Left kidney (tissue), 2 donors: ENCODE measurements around the gene LILRB3. TPM values are rescaled to one million over a fixed set of nuclear protein-coding genes. Genes with fewer than 3 reads are reported as not detected.
"Not testable (repeated sequence)": the region's sequence is repeated elsewhere in the genome, so short reads cannot be mapped to it uniquely, and the experiment has no call there.

Experiments used
- DNase-seq: peaks from one replicate; pipeline ENCODE4 v3.0.0-alpha.2; 2013
- polyA plus RNA-seq: library from polyadenylated mRNA; unstranded; fragments of 120-200 nt; gene quantifications from one replicate; pipeline ENCODE4 v1.2.1, GENCODE V29; 2013; ENCODE audit not compliant: insufficient read length

The LILRB3 gene
- polyA plus RNA-seq, 1 donor: 0.76 TPM

DNA sequence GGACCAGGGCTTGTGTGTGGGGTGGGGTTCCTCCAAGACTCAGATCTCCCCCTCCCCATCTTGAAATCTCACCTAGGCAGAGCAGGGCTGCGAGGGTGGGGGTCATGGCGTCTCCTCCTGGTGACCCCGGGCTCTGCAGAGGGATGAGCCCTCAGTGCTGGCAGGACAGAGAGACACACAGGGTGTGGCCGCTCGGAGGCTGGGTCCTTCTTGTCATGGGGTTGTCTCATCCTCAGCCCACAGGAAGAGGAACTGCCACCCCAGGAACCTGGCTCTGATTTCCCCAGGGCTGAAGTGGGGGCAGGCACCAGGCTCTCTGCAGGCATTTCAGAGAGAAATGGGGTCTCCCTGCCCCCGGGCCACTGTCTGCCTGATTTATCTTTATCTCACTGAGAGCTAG, 19.8 kb upstream of the LILRB3 start, which contains the start of gene LILRA6:
Gene LILRA6 (minus strand): TSS at position 145 of the 400 bp plus-strand sequence.
- DNase-seq: not testable (repeated sequence)

GRCh38 chr19:54242234-54242633, 19.4 kb upstream of the LILRB3 start:
- not testable (repeated sequence) for DNase-seq

GRCh38 chr19:54240372-54241336, 17.8 kb upstream of the LILRB3 start:
- not testable (repeated sequence) for DNase-seq

DNA sequence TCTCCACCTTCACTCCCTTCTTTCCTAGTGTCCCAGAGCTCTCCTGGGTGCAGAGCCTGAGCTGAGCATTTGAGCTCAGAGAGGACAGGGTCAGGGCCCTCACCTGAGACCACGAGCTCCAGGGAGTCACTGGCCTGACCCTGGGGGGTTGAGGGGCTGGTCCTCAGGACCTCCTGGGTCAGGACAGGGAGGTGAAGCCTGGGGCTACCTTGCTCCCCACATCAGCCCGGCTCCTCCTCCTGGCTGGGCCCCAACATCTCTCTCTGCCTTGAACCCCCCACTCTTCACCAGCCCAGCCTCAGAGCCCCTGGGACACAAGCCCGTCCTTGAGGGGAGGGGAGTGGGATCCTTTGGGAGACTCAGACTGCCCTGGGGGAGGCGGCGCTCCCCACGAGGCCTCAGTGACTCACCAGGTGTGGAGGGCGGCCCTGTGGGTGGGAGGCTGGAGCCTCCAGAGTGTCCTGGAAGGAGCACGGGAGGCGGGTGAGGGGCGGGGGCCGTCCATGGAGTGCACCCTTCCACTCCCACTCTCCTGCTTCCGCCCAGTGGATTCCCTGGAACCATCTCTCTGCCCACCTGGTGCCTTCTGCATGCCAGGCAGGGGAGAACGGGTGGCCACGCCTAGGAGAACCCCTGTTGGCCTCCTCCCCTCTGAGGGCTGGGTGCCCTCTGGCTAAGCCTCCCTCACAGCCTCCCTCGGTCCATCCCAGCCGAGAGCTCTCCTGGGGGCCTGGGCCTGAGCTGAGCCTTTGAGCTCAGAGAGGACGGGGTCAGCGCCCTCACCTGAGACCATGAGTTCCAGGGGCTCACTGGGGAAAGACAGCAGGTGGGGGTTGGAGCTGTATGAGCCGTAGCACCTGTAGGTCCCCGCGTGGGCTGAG, 16.9 kb upstream of the LILRB3 start:
- DNase-seq: not testable (repeated sequence)

GRCh38 chr19:54233941-54234340, 11.1 kb upstream of the LILRB3 start:
- DNase-seq: no peak

DNA sequence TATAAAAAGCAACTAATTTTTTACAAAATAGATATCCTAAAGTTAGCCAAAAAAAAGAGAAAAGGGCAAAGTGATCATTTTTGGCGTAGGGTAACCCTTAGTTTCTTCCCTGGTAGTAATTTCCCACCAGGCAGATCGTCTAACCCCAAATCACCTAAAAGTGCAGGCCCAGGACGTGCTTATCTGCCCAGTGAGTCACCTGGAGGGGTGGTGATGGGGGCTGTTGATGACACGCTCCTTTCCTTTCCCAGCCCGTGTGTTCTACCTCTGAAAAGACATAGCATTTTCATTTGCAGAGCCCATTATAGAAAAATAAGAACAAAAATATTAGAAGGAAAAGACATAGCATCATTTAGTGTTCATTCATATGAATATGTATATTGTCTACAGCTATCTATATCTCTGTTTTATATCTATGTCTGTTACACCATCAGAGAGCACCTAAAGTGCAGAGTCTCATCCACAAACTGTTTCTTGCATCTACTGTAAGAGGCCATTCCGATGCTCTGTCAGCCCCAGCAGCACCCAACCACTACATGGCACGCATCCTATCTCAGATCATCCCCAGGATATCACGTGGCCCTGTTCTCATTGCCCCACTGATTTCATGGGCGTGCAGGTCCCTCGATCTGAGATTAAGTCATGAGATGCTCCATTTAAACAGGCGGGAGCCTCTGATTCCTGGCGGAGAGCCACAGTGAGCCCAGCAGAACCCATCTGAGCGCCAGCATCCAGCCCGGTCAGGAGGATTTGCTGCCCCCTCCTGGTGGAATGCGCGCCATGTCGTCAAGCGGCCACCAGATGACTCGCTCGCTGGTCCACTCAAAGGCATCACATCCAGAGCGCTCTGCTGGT, 8.5 kb upstream of the LILRB3 start:
- peak; percentile 66 for DNase-seq

DNA sequence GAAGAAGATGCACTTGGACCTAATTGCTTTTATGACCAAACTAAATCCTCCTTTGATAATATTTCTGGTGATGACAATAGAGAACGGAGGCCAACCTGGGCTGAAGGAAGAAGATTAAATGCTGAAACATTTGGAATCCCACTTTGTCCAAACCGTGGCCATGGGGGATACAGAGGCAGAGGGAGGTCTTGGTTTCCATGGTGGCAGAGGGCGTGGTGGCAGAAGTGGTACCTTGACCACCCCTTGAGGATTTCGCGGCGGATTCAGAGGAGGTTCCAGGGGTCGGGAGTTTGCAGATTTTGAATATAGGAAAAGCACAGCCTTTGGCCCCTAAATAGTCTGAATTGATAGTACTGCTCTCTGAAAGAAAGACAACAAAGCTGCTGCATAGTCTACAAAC, 7.2 kb upstream of the LILRB3 start:
- no peak for DNase-seq

- DNase-seq: no peak
Measured at GRCh38 chr19:54229146-54229545, 6.3 kb upstream of the LILRB3 start.

DNA sequence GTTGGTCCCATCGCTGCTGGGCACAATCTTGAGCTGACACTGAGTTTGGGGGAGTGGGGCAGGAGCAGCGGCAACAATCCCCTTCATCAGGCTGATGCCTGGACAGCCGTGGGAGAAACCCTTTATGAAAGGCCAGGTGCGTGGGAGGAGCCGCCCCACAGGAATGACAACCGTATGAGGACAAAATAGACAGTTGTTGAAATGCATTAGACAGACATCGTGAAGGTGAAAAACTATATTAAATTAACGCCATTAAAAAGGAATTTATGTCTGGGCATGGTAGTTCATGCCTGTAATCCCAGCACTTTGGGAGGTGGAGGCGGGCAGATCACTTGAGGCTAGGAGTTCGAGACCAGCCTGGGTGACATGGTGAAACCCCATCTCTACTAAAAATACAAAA, 1.8 kb upstream of the LILRB3 start:
- not testable (repeated sequence) for DNase-seq

GRCh38 chr19:54223937-54224281, 1.1 kb upstream of the LILRB3 start:
- not testable (repeated sequence) for DNase-seq

GRCh38 chr19:54223277-54223936, 600 bp upstream of the LILRB3 start:
- not testable (repeated sequence) for DNase-seq

- not testable (repeated sequence) for DNase-seq
Measured at GRCh38 chr19:54221947-54222346, 860 bp downstream of the LILRB3 start.

DNA sequence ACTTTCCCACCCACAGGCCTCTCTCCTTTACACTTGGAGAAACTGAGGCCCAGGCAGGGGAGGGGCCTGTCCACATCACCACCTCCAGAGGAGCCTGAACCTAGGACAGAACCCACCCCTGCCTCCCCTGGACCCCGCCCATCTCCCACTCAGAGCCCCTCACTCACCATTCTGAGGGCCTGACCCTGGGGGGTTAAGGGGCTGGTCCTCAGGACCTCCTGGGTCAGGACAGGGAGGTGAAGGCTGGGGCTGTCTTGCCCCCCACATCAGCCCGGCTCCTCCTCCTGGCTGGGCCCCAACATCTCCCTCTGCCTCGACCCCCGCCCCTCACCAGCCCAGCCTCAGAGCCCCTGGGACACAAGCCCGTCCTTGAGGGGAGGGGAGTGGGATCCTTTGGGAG, 3.1 kb downstream of the LILRB3 start:
- DNase-seq: not testable (repeated sequence)

DNA sequence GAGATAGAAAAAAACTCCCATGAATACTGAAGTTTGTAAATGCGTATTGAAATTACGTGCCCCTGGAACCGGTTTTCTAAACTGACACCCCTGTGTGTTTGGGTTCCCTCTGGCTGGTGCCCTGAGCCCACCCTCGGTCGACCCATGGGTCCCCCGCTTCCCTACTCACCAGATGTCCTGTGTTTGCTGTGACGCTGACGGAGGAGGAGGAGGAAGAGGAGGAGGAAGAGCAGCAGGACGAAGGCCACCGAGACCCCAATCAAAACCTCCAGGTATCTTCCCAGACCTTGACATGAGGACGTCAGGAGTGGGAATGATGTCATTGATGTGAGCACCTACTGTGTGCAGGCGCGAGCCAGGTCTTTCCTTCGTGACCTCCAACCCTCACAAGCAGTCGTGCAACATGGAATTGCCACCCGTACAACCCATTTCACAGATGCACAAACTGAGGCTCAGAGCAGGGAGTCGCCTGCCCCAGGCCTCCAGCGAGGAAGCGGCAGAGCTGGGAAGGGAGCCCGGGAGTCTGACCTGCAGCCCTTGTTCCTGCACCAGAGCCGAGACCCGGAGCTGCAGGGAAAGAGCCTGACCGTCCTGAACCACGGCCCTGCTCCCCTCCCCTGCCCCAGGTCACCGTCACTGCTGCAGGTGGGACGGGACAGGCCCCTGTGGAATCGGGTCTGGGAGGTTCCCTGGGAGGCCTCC, 3.7 kb downstream of the LILRB3 start:
- no peak for DNase-seq

GRCh38 chr19:54218259-54218658, 4.5 kb downstream of the LILRB3 start:
- no peak for DNase-seq

DNA sequence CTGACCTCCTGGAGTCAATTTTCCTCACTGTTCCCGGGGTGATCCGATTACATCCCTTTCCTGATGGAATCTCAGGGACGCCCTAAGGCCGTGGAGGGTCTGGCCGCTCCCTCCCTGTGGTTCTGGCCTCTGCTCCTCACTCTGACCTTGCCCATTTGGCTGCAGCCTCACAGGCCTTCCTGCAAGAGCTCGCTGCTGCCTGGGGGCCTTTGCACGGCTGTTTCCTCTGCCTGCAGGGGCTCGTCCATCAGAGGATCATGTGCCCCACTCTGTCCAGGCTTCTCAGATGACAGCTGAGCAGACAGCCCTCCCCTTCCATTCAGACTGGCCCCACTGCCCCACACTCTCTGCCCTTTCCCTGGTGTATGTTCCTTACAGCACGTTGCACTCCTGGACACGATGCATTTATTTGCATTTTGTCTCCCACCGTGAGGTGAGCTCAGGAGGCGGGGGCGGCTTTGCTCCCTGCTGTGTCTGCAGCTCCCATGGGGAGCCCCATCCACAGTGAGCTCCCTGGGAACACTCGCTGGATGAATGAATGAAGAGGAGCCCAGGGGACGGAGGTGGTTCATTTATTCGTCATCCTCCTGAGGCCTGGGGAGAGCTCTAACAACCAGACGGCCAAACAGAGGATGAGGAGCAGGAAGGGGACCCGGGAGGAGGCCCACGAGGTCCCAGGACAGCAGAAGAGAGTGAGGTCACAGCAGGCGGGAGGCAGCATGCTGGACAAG, 5.1 kb downstream of the LILRB3 start:
- not testable (repeated sequence) for DNase-seq

- no peak for DNase-seq
Measured at GRCh38 chr19:54216869-54217268, 5.9 kb downstream of the LILRB3 start.

GRCh38 chr19:54214734-54215133, 8.1 kb downstream of the LILRB3 start:
- not testable (repeated sequence) for DNase-seq

DNA sequence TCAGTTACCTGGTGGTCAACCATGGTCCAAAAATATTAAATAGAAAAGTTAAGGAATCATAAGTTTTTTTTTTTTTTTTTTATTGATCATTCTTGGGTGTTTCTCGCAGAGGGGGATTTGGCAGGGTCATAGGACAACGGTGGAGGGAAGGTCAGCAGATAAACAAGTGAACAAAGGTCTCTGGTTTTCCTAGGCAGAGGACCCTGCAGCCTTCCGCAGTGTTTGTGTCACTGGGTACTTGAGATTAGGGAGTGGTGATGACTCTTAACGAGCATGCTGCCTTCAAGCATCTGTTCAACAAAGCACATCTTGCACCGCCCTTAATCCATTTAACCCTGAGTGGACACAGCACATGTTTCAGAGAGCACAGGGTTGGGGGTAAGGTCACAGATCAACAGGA, 8.6 kb downstream of the LILRB3 start:
- not testable (repeated sequence) for DNase-seq

DNA sequence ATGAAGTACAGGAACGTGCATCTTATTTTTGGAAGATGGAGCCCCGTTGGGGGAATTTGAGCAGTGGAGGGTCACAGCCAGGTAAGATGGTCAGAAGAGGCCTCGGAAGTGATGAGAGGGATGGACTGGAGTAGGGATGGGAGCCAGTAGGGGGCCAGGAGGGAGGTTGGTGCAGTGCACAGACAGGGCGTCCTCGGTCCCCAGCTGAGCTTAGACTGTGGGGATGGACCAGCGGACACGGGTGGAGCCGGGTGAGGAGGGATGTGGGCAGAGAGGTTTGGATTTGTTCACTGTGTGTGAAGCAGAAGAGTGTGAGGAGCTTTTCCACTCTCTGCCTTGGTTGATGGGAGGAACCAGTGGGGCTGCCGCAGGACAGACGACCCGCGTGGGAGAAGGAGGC, 11.6 kb downstream of the LILRB3 start:
- DNase-seq: no peak
